NCI-H1694 (cell line): ENCODE data around the gene HNRNPAB.
"Not testable (repeated sequence)": the region's sequence is repeated elsewhere in the genome, so short reads cannot be mapped to it uniquely, and the experiment has no call there.

Source experiments
- DNase-seq: peaks from one replicate; lab custom pipeline; 2025; lab: John Stamatoyannopoulos, UW

HNRNPAB gene

GRCh38 chr5:178230879-178231538, 26.7 kb downstream of the HNRNPAB start:
- no peak for DNase-seq

DNA sequence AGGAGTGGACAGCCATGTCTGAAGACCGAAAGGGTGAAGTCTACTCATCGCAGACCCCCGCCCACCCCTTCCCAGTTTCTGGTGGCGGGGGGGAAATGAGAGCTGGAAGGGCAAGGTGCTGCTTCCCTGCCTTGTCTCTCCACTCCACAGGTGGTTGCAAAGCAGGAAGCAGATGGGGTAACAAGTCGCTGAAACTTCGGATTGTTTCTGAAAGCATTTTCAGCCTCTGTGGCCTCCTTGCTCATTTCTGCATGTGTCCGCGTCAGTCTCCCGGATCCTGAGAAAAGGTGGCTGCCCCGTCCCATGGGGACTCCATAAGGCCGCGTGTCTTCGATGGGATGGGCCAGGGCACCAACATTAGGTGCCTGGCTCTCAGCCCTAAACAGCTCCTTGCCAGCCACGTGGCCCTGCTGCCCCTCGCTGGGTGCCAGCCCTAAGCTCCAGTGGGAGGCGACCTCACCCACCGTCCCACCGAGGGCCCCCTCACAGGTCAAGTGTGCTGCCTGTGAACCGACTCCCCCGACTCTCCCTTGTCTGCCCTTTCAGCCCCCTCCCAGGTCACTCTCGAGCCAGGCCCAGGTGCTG, 27.3 kb downstream of the HNRNPAB start:
- DNase-seq: no peak

DNA sequence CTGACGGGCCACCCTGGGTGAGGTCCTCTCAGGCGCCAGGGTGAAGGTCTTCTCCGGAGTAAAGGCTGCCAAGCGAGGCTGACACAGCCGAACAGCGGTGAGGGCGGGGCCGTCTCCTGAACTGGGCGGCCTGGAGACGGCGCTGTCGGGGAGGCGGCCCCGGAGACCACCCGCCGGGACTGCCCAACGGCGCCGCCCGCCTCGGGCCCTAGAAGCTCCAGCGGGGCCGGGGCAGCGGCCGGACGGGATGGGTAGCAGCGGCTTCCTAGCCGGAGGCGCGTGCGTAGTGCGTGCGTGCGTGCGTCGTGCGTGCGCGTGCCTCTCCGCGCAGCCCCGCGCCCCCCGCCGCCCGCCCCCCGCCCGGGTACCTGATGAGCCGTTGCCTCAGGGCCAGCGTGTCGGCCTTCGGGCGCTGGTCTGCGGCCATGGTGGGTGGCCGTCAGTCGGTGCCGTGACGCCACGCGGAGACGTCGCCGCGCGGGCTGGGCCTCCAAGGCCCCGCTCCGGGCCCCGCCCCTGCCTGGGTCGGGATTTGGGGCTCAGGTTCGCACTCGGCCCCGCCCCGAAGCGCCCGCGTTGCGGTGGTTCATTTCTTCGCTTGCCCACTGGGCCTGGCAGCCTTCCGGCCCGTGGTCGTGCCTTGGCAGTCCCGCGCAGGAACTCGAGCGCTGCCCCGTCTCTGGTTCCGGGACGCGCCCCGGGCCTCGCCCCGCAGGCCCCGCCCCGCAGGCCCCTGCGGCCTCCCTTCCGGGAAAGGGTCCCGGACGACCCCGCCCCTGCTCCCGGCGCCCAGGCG, 28.0 kb downstream of the HNRNPAB start, which contains the start of gene PHYKPL:
PHYKPL (minus strand) TSS at position 679 of the 796 bp plus-strand sequence; CDS start at position 427, 252 bp downstream.
- DNase-seq: no peak

- no peak for DNase-seq
These were observed 28.6 kb downstream of the HNRNPAB start for GRCh38 chr5:178232920-178233429.

DNA sequence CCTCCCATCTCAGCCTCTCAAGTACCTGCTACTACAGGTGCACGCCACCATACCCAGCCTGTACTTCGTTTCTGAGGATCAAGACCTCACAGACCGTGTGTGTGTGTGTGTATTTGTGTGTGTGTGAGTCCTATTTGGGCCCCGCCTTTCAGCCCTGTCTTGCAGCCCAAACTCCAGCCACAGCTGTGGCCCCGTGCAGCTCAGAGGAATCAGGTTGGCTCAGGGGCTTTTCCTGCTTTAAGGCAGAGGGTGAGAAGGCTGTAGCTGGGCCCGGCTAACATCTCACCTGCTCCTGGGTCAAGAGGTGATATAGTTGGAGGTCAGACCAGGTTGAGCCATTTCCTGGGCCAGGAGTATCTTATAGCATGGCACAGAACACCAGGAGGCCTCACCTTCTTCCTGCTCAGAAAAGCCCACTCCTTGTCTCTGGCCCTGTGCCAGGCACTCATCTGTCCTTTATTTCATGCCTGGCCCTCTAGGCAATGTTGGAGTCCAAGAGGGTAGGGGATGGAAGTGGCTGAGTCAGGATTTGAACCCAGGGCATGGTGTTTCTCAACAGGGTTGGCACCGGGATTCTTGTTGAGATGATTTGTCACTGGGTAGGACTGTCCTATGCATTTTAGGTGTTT, 29.9 kb downstream of the HNRNPAB start:
- DNase-seq: no peak

GRCh38 chr5:178234750-178235587, 30.6 kb downstream of the HNRNPAB start:
- DNase-seq: peak; percentile 51

GRCh38 chr5:178235588-178235974, 31.2 kb downstream of the HNRNPAB start:
- DNase-seq: no peak

DNA sequence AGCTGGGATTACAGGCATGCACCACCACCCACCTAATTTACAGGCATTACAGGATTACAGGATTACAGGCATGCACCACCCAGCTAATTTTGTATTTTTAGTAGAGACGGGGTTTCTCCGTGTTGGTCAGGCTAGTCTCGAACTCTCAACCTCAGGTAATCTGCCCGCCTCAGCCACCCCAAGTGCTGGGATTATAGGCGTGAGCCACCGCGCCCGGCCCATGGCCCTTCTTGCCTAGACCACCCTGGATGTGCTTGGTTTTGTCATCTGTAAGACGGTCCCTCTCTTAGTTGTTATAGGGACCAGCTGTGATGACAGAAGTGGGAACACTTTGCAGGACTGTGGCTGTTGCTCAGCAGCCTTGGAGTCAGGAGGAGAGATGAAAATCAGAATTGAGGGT, 31.8 kb downstream of the HNRNPAB start:
- DNase-seq: no peak

- DNase-seq: no peak
These were observed 32.3 kb downstream of the HNRNPAB start for GRCh38 chr5:178236679-178237078.

GRCh38 chr5:178237431-178238312, 33.3 kb downstream of the HNRNPAB start:
- no peak for DNase-seq

DNA sequence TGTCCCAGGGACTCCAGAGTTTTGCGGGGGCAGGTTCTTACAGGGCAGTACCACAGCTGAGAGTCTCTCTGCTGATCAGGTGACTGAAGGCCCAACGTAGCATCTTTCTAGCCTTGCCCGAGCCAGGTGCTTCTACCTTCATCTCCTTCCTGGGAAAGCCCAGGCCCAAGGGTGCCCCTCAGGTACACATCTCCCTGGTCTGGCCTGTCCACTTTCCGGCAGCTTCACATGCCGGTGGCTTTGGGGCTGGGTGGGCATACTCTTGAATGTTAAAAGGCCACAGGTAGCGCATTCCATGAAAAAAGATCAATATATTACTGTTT, 33.9 kb downstream of the HNRNPAB start:
- no peak for DNase-seq

GRCh38 chr5:178238711-178239592, 34.6 kb downstream of the HNRNPAB start:
- DNase-seq: no peak

DNA sequence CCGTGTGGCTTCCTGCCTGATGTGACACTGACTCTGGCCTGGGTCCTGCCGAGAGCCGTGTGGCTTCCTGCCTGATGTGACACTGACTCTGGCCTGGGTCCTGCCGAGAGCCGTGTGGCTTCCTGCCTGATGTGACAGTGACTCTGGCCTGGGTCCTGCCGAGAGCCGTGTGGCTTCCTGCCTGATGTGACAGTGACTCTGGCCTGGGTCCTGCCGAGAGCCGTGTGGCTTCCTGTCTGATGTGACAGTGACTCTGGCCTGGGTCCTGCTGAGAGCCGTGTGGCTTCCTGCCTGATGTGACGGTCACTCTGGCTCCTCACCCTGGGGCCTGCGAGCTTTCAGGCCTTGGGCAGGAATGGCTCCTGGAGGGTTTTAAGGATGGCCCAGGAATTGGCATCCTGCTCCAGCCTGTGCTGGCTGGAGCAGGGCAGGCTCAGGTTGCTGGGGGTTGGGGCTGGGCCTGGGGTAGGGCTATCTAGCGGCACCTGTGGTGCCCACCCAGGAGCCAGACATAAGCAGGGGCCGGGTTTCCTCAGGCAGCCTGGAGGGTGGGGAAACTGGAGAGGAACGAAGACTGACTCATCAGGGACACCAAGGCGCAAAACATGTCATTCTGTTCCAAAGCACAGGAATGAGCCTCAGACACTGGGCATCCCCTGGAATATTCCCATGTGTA, 35.4 kb downstream of the HNRNPAB start:
- DNase-seq: not testable (repeated sequence)

DNA sequence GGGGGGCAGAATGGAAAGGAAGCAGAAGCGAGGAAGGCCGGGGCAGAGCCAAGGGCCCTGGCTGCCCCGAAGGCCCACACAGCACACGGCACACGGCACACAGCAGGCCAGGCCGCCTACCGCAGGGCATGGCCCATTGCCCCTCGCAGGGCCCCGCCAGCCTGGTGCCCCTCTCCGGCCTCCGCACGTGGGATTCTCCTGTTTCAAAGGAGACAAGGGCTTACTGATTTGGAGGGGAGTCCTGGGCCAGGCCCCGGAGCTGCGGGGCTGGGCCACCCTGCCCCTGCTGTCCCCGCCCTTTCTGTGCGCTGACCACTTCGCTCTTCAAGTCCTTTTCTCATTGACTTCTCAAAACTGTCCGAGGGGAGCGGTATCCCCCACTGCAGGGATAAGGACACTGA, 36.0 kb downstream of the HNRNPAB start:
- no peak for DNase-seq

DNA sequence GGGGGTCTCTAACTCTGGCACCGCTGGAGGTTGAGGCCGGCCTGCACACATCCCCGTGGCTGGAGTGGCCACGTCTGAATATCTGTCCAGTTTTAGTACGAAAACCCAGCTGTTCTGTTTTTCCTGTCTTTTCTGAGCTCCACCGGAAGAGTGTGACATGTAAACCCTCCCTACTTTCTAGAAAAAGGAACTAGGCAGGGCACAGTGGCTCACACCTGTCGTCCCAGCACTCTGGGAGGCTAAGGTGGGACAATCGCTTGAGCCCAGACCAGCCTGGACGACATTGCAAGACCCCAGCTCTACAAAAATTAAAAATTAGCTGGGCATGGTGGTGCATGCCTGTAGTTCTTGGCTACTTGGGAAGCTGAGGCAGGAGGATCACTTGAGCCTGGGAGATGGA, 36.4 kb downstream of the HNRNPAB start:
- DNase-seq: no peak

GRCh38 chr5:178241231-178241663, 36.9 kb downstream of the HNRNPAB start:
- no peak for DNase-seq

GRCh38 chr5:178241688-178242231, 37.4 kb downstream of the HNRNPAB start:
- no peak for DNase-seq

DNA sequence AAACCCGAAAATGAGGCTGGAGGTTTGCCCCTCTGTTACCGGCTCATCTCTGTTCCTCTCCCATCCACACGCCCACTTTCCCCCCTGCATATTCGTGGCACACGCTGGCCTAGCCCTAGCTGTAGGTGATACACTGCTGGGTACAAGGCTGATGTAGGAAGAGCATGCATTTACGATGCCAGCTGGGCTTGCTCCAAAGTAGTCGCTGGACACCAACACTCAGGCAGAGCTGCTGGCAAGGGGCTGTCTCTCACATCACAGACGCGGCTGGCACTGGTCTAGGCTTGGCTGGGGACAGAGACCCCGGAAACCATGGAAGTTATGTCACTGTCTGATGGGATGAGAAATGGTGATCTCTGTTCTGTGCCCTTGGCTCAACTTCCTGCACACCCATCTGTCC, 38.1 kb downstream of the HNRNPAB start:
- DNase-seq: no peak

GRCh38 chr5:178244576-178244975, 40.2 kb downstream of the HNRNPAB start:
- no peak for DNase-seq
